Measurements from ENCODE around the gene KDM6A. TPM values are rescaled to one million over a fixed set of nuclear protein-coding genes. Genes with fewer than 3 reads are reported as not detected.

KDM6A gene
- total RNA-seq, 1 experiment from 2014 or later = 21.0 TPM

GRCh38 chrX:45063319-45064095 is 190.5 kb downstream of the KDM6A start:
- Histone ChIP-seq H3K9me2 (ENCODE audit: insufficient read depth) (no peaks in the 10 kb centered on the region), H3K36me3 (ENCODE audit: control insufficient read depth in 1 of 2, insufficient read depth in 2 of 2, low read length in 2 of 2) (peaks cover 0 to 10% of the 10 kb centered on the region in 2 experiments; a peak in 2 of 4 replicates), H2AFZ (ENCODE audit: low read depth, low read length, poor library complexity, severe bottlenecking) (no peak overlapping the region), H4K20me1 (ENCODE audit: insufficient read depth) (no peaks in the 10 kb centered on the region), H3K27ac (ENCODE audit: low read depth, low read length) (no peak overlapping the region), H3K27me3 (ENCODE audit: insufficient read depth, low read length) (no peaks in the 10 kb centered on the region), H3K9me3 (ENCODE audit: control insufficient read depth in 1 of 2, insufficient read depth in 1 of 2, low read depth in 1 of 2, low read length in 2 of 2) (no peaks in the 10 kb centered on the region), H3K4me3 (replicated peaks in 1 of 2; ENCODE audit: low read depth in 1 of 2, low read length in 2 of 2) (no peak overlapping the region), H3K4me2 (ENCODE audit: low read length) (no peak overlapping the region), H3K4me1 (ENCODE audit: control insufficient read depth in 1 of 2, insufficient read depth in 2 of 2, low read length in 2 of 2) (no peaks in the 10 kb centered on the region), H3K9ac (ENCODE audit: low read length) (no peak overlapping the region), H3K79me2 (ENCODE audit: insufficient read depth, low read length) (0 out of 2 replicates have a peak, but pooled peaks cover 2% of the 10 kb centered on the region)
- ATAC-seq = no peak
- CTCF ChIA-PET = no interaction called here
- BruUV-seq (replicated peaks) = no TSS peak
- no peak for DNase-seq (ENCODE audit: low read depth, low spot score)
- RAD21 ChIA-PET (ENCODE audit: low non-redundant PET in 1 of 2, low total read pairs in 2 of 2, uncharacterized antibody in 2 of 2, unreplicated experiment in 2 of 2) = no interaction called here
- POLR2A ChIA-PET = no interaction called here
- no peak for TF ChIP-seq ATF3 (IDR thresholded peaks at IDR 0.05)
- intact Hi-C loops (cut with micrococcal nuclease) = no loop called here

GRCh38 chrX:45068569-45068968 is 195.6 kb downstream of the KDM6A start:
- Histone ChIP-seq H3K9ac (ENCODE audit: low read length) (no peak overlapping the region), H3K9me2 (ENCODE audit: insufficient read depth) (no peaks in the 10 kb centered on the region), H3K4me3 (replicated peaks in 1 of 2; ENCODE audit: low read depth in 1 of 2, low read length in 2 of 2) (no peak overlapping the region), H3K4me2 (ENCODE audit: low read length) (no peak overlapping the region), H3K36me3 (ENCODE audit: control insufficient read depth in 1 of 2, insufficient read depth in 2 of 2, low read length in 2 of 2) (peaks cover 0 to 11% of the 10 kb centered on the region in 2 experiments; a peak in 2 of 4 replicates), H3K27ac (ENCODE audit: low read depth, low read length) (no peak overlapping the region), H2AFZ (ENCODE audit: low read depth, low read length, poor library complexity, severe bottlenecking) (no peak overlapping the region), H3K9me3 (ENCODE audit: control insufficient read depth in 1 of 2, insufficient read depth in 1 of 2, low read depth in 1 of 2, low read length in 2 of 2) (no peaks in the 10 kb centered on the region), H3K27me3 (ENCODE audit: insufficient read depth, low read length) (no peaks in the 10 kb centered on the region), H4K20me1 (ENCODE audit: insufficient read depth) (no peaks in the 10 kb centered on the region), H3K4me1 (ENCODE audit: control insufficient read depth in 1 of 2, insufficient read depth in 2 of 2, low read length in 2 of 2) (no peaks in the 10 kb centered on the region), H3K79me2 (ENCODE audit: insufficient read depth, low read length) (peaks cover 9% of the 10 kb centered on the region; the same call in 1 of the 2 replicates)
- no TSS peak for BruUV-seq (replicated peaks)
- intact Hi-C loops (cut with micrococcal nuclease) = no loop called here
- ATAC-seq = no peak
- ChIA-PET CTCF (no interaction called here), RAD21 (ENCODE audit: low non-redundant PET in 1 of 2, low total read pairs in 2 of 2, uncharacterized antibody in 2 of 2, unreplicated experiment in 2 of 2) (no interaction called here), POLR2A (no interaction called here)
- TF ChIP-seq EZH2phosphoT487 (IDR thresholded peaks at IDR 0.05; ENCODE audit: borderline replicate concordance) (no peak), ATF3 (IDR thresholded peaks at IDR 0.05) (no peak), POLR2AphosphoS5 (IDR thresholded peaks at IDR 0.05; ENCODE audit: low read depth, low read length) (no peak), CTCF (IDR thresholded peaks at IDR 0.05 in 2 of 3, conservative IDR thresholded peaks at IDR 0.05 in 1 of 3; ENCODE audit: borderline replicate concordance in 1 of 3, insufficient read depth in 1 of 3, low read depth in 2 of 3, low read length in 2 of 3) (no peak), POLR2A (IDR thresholded peaks at IDR 0.05; ENCODE audit: borderline replicate concordance, extremely low read depth, insufficient read depth, insufficient read length) (no peak), MAX (IDR thresholded peaks at IDR 0.05) (no peak), FOSL1 (IDR thresholded peaks at IDR 0.05; ENCODE audit: low read depth) (no peak), ELF1 (IDR thresholded peaks at IDR 0.05; ENCODE audit: borderline replicate concordance, low read depth) (no peak), ZNF274 (IDR thresholded peaks at IDR 0.05; ENCODE audit: low read depth, low read length) (no peak), CBX3 (IDR thresholded peaks at IDR 0.05; ENCODE audit: low read depth) (no peak), EZH2 (IDR thresholded peaks at IDR 0.05) (no peak), ZBTB33 (IDR thresholded peaks at IDR 0.05; ENCODE audit: extremely low read depth, insufficient replicate concordance, low read length) (no peak)
- no peak for DNase-seq (ENCODE audit: low read depth, low spot score)

Measured in HCT116 (cell line).